NB4 (cell line): ENCODE results near the gene SRSF4.

Experiments used
- DNase-seq: peaks from one replicate; pipeline ENCODE4 v3.0.0; 2010; ENCODE audit warnings: low read depth
- H3K4me3 ChIP-seq: one replicate; pipeline ENCODE4 v1.5.1; 2011; ENCODE audit warnings: mild to moderate bottlenecking, low read depth, low read length, moderate library complexity
- CTCF ChIP-seq: IDR thresholded peaks from one replicate; pipeline ENCODE4 v1.5.1; 2012; ENCODE audit warnings: low read depth, low read length
- MAX ChIP-seq: IDR thresholded peaks from 2 replicates; pipeline ENCODE4 v1.6.1; 2011; ENCODE audit warnings: low read depth, low read length
- MYC ChIP-seq: IDR thresholded peaks from 2 replicates; pipeline ENCODE4 v1.6.1; 2011; ENCODE audit warnings: low read depth, low read length
- POLR2A ChIP-seq: IDR thresholded peaks from 2 replicates; pipeline ENCODE4 v1.6.1; 2011; ENCODE audit warnings: mild to moderate bottlenecking; ENCODE audit not compliant: insufficient read length; ENCODE audit errors: extremely low read depth

SRSF4 gene

GRCh38 chr1:29196863-29197589, 15.3 kb upstream of the SRSF4 start:
- no peak for TF ChIP-seq MYC
- no peak for TF ChIP-seq CTCF
- TF ChIP-seq POLR2A, result no peak
- TF ChIP-seq MAX, result no peak
- no peak overlapping the region for H3K4me3 ChIP-seq
- no peak for DNase-seq

- DNase-seq, result no peak
- no peak overlapping the region for H3K4me3 ChIP-seq
- TF ChIP-seq CTCF, result no peak
Observed at GRCh38 chr1:29195881-29196291, 14.2 kb upstream of the SRSF4 start.

GRCh38 chr1:29193879-29194455, 12.3 kb upstream of the SRSF4 start:
- no peak for DNase-seq
- H3K4me3 ChIP-seq, result no peak overlapping the region
- TF ChIP-seq MYC (no peak), CTCF (no peak), POLR2A (no peak), MAX (no peak)

GRCh38 chr1:29190718-29191117, 9.0 kb upstream of the SRSF4 start:
- DNase-seq, result no peak
- no peak overlapping the region for H3K4me3 ChIP-seq
- no peak for TF ChIP-seq CTCF
- no peak for TF ChIP-seq MAX
- no peak for TF ChIP-seq MYC
- no peak for TF ChIP-seq POLR2A

- no peak overlapping the region for H3K4me3 ChIP-seq
- DNase-seq, result no peak
- TF ChIP-seq MAX, result no peak
- no peak for TF ChIP-seq POLR2A
- TF ChIP-seq CTCF, result no peak
- no peak for TF ChIP-seq MYC
Observed at GRCh38 chr1:29186707-29187106, 5.0 kb upstream of the SRSF4 start.

GRCh38 chr1:29186252-29186651, 4.6 kb upstream of the SRSF4 start:
- TF ChIP-seq POLR2A (no peak), CTCF (no peak), MYC (no peak)
- DNase-seq, result no peak
- no peak overlapping the region for H3K4me3 ChIP-seq
